Upper lobe of left lung (tissue), 4 donors: ENCODE measurements around the gene SLC25A26.

Experiments
- CTCF ChIP-seq, 6 experiments: fragments of 450-650 bp in 4 of 6; fragments of 200-600 bp in 2 of 6; sonication (generic) in 2 of 6; IDR thresholded peaks; one replicate each; pipeline ENCODE4 v1.5.1; 2016 to 2019; ENCODE audit warnings: antibody characterized with exemption in 6 of 6
- POLR2A ChIP-seq, 4 donors: fragments of 450-650 bp; IDR thresholded peaks; one replicate each; pipeline ENCODE4 v1.5.1; 2016 to 2017; ENCODE audit warnings: antibody characterized with exemption in 4 of 4, mild to moderate bottlenecking in 2 of 4

GRCh38 chr3:66426135-66426534, 205.3 kb downstream of the SLC25A26 start:
- no peak for TF ChIP-seq CTCF (IDR thresholded peaks at IDR 0.05)
- no peak for TF ChIP-seq POLR2A (IDR thresholded peaks at IDR 0.05)
